B cell (primary cell): ENCODE results near the gene MAP2K3. TPM values are rescaled to one million over a fixed set of nuclear protein-coding genes. Genes with fewer than 3 reads are reported as not detected.

Experiments
- ATAC-seq: fragments of 200-7000 bp; cut with Tn5 transposase; one replicate; pipeline ENCODE4 v1.10.0; 2021; ENCODE audit warnings: low read depth, mild to moderate bottlenecking, moderate number of reproducible peaks, moderate library complexity
- CTCF ChIA-PET: fragments of 350-600 bp; sonication (Branson Sonifier 250); formaldehyde crosslinking; loops from one replicate; lab custom pipeline; 2021; ENCODE audit warnings: antibody characterized with exemption, inconsistent platforms; lab: Charles Lee
- POLR2A ChIA-PET: fragments of 350-600 bp; sonication (Branson Sonifier 250); formaldehyde crosslinking; loops from one replicate; lab custom pipeline; 2021; ENCODE audit warnings: antibody characterized with exemption; lab: Charles Lee
- DNase-seq: peaks from one replicate; pipeline ENCODE4 v3.0.0; 2013
- H2AFZ ChIP-seq: 2 replicates; pipeline ENCODE4 v1.6.1; 2012; ENCODE audit warnings: mild to moderate bottlenecking, low read depth, low read length; ENCODE audit not compliant: insufficient read depth, poor library complexity, severe bottlenecking
- H3K27ac ChIP-seq, 2 donors: 1 replicate in 1 of 2; 2 replicates in 1 of 2; pipeline ENCODE4 v1.5.1; 2012 to 2013; ENCODE audit warnings: low read length in 2 of 2, mild to moderate bottlenecking in 2 of 2, moderate library complexity in 1 of 2
- H3K27me3 ChIP-seq, 4 experiments: fragments of 200-600 bp in 1 of 4; sonication (generic) in 1 of 4; replicated peaks in 1 of 4; 1 replicate in 2 of 4; 2 replicates in 2 of 4; pipeline versions ENCODE4 v1.6.1 to v1.7.0; 2013 to 2016; ENCODE audit warnings: low read length in 3 of 4, mild to moderate bottlenecking in 2 of 4, mixed read lengths in 1 of 4, moderate library complexity in 1 of 4; ENCODE audit not compliant: insufficient read depth in 4 of 4, control insufficient read depth in 3 of 4; ENCODE audit errors: control extremely low read depth in 1 of 4
- H3K36me3 ChIP-seq, 2 experiments: replicated peaks in 1 of 2; 1 replicate in 1 of 2; 2 replicates in 1 of 2; pipeline versions ENCODE4 v1.6.1 to v1.7.1; 2013; ENCODE audit warnings: low read length in 1 of 2; ENCODE audit not compliant: insufficient read depth in 2 of 2, control insufficient read depth in 1 of 2; ENCODE audit errors: control extremely low read depth in 1 of 2, extremely low read depth in 1 of 2
- H3K4me1 ChIP-seq, 2 donors: fragments of 200-600 bp in 1 of 2; sonication (generic) in 1 of 2; 1 replicate in 1 of 2; 2 replicates in 1 of 2; pipeline versions ENCODE4 v1.5.1 to v1.6.1; 2013 to 2017; ENCODE audit warnings: low read length in 2 of 2; ENCODE audit not compliant: control insufficient read depth in 2 of 2, insufficient read depth in 2 of 2
- H3K4me2 ChIP-seq: replicated peaks from 2 replicates; pipeline ENCODE3; 2012; ENCODE audit warnings: mild to moderate bottlenecking, low read depth, low read length; ENCODE audit not compliant: poor library complexity, severe bottlenecking
- H3K4me3 ChIP-seq, 5 experiments: fragments of 200-600 bp in 1 of 5; sonication (generic) in 1 of 5; 1 replicate in 3 of 5; 2 replicates in 2 of 5; pipeline versions ENCODE4 v1.5.1 to v1.7.0; 2011 to 2016; ENCODE audit warnings: low read length in 4 of 5, mild to moderate bottlenecking in 4 of 5, low read depth in 2 of 5, control low read depth in 1 of 5, moderate library complexity in 1 of 5; ENCODE audit not compliant: insufficient read depth in 1 of 5; ENCODE audit errors: control extremely low read depth in 1 of 5, extremely low read depth in 1 of 5
- H3K79me2 ChIP-seq: fragments of 200-600 bp; sonication (generic); one replicate; pipeline ENCODE4 v1.6.0; 2016; ENCODE audit warnings: low read length; ENCODE audit not compliant: control insufficient read depth, insufficient read depth
- H3K9ac ChIP-seq: fragments of 200-600 bp; sonication (generic); 2 replicates; pipeline ENCODE4 v1.6.1; 2017; ENCODE audit warnings: mild to moderate bottlenecking, low read length, moderate library complexity
- H3K9me3 ChIP-seq, 3 donors: one replicate each; pipeline versions ENCODE4 v1.6.1 to v1.7.1; 2013; ENCODE audit warnings: low read length in 2 of 3; ENCODE audit not compliant: control insufficient read depth in 2 of 3, insufficient read depth in 1 of 3; ENCODE audit errors: control extremely low read depth in 1 of 3
- H4K20me1 ChIP-seq: 2 replicates; pipeline ENCODE4 v1.6.0; 2012; ENCODE audit warnings: mild to moderate bottlenecking, low read length; ENCODE audit not compliant: insufficient read depth, control insufficient read depth, poor library complexity, severe bottlenecking
- H3K27ac Mint-ChIP-seq: one replicate; pipeline ENCODE4 v1.8.0; 2021; ENCODE audit warnings: mixed read lengths
- H3K27me3 Mint-ChIP-seq: one replicate; pipeline ENCODE4 v1.8.0; 2021; ENCODE audit warnings: mixed read lengths
- H3K4me1 Mint-ChIP-seq: one replicate; pipeline ENCODE4 v1.8.0; 2021; ENCODE audit warnings: mixed read lengths
- H3K4me3 Mint-ChIP-seq: one replicate; pipeline ENCODE4 v1.8.0; 2021; ENCODE audit warnings: mixed read lengths
- H3K9me3 Mint-ChIP-seq: one replicate; pipeline ENCODE4 v1.8.0; 2022; ENCODE audit warnings: mixed read lengths; ENCODE audit not compliant: insufficient read depth
- CTCF ChIP-seq: fragments of 200-600 bp; IDR thresholded peaks from one replicate; pipeline ENCODE4 v1.8.0; 2022; ENCODE audit warnings: antibody characterized with exemption, mild to moderate bottlenecking
- EZH2 ChIP-seq: IDR thresholded peaks from 2 replicates; pipeline ENCODE4 v1.6.1; 2012; ENCODE audit warnings: borderline replicate concordance, low read depth, mild to moderate bottlenecking, moderate library complexity, low read length; ENCODE audit not compliant: insufficient read depth, poor library complexity, severe bottlenecking
- WGBS: methylation state at CpG from one replicate; pipeline ENCODE4 v1.1.5; 2013; ENCODE audit warnings: missing lambda C conversion rate; ENCODE audit not compliant: insufficient coverage; 5-methylcytosine and 5-hydroxymethylcytosine counted together
- intact Hi-C: fragments of 100-400 bp; cut with micrococcal nuclease; formaldehyde crosslinking; loops from one replicate; pipeline ENCODE4 v1.10.0; 2022
- polyA plus RNA-seq: library from polyadenylated mRNA; depleted of rRNA; stranded (reverse); fragments of >200 nt; gene quantifications from 2 replicates; pipeline ENCODE4 v1.2.3, GENCODE V29; 2012
- total RNA-seq, 2 donors: library from RNA; stranded (reverse); fragments of 120-200 nt in 1 of 2; gene quantifications; 1 replicate in 1 of 2; 2 replicates in 1 of 2; pipeline versions ENCODE4 v1.2.3 to v1.2.4, GENCODE V29; 2013 to 2022

MAP2K3 gene
- total and polyA plus RNA-seq, 2 donors (not counting 1 experiment from before 2014, with no cell fraction given), result 61.0 to 118 TPM

GRCh38 chr17:21245639-21246084 lies 38.8 kb upstream of the MAP2K3 start:
- ChIA-PET POLR2A (no interaction called here), CTCF (no interaction called here)
- Histone ChIP-seq H3K9me3 (peaks cover 0 to 2% (median 0%) of the 10 kb centered on the region in 3 donors), H3K9ac (no peak overlapping the region), H3K79me2 (no peaks in the 10 kb centered on the region), H3K36me3 (peaks cover 0 to 2% of the 10 kb centered on the region in 2 experiments), H3K27me3 (no peaks in the 10 kb centered on the region), H3K27ac (no peak overlapping the region), H2AFZ (peak overlapping the region; percentile 10), H3K4me3 (no peak overlapping the region), H3K4me2 (no peak overlapping the region), H4K20me1 (no peaks in the 10 kb centered on the region), H3K4me1 (peaks cover 0 to 3% of the 10 kb centered on the region in 2 donors)
- WGBS, result 43% methylated on average over 9 of the region's 9 CpGs
- H3K9me3 Mint-ChIP-seq, result no peaks in the 10 kb centered on the region
- no peak for DNase-seq
- no peak overlapping the region for H3K4me3 Mint-ChIP-seq
- H3K4me1 Mint-ChIP-seq, result peaks cover 8% of the 10 kb centered on the region
- TF ChIP-seq EZH2 (no peak), CTCF (no peak)
- H3K27ac Mint-ChIP-seq, result no peak overlapping the region
- ATAC-seq, result no peak
- H3K27me3 Mint-ChIP-seq, result no peaks in the 10 kb centered on the region
- intact Hi-C loops, result no loop called here

DNA sequence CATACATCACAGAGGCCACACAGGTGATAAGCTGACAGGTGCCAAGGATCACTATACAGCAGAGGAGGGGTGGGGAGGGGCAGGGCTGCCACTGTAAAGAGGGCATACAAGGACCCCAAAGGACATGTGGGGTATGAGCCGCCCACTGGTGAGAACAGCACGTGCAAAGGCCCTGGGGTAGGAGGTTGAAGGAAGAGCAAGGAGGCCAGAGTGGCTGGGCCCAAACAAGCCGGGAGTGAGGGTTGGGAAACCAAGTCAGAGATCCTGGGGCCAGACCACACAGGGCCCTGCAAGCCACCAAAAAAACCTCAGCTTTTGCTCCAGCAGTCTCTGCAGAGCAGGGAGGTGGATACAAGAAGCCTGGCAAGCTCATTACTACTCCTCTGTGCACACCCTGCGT lies 37.8 kb upstream of the MAP2K3 start:
- CTCF ChIA-PET, result no interaction called here
- DNase-seq (no peak), ATAC-seq (no peak)
- H3K9ac ChIP-seq, result no peak overlapping the region
- peaks cover 0 to 2% (median 0%) of the 10 kb centered on the region in 3 donors for H3K9me3 ChIP-seq
- peaks cover 0 to 2% of the 10 kb centered on the region in 2 experiments for H3K36me3 ChIP-seq
- 91% methylated on average over 4 of the region's 4 CpGs for WGBS
- H3K79me2 ChIP-seq, result no peaks in the 10 kb centered on the region
- no peaks in the 10 kb centered on the region for H3K27me3 ChIP-seq
- POLR2A ChIA-PET, result no interaction called here
- TF ChIP-seq EZH2 (no peak), CTCF (no peak)
- Mint-ChIP-seq H3K9me3 (no peaks in the 10 kb centered on the region), H3K4me1 (peaks cover 10% of the 10 kb centered on the region), H3K4me3 (no peak overlapping the region), H3K27ac (no peak overlapping the region), H3K27me3 (no peaks in the 10 kb centered on the region)
- no peak overlapping the region for H3K4me2 ChIP-seq
- H3K4me3 ChIP-seq, result no peak overlapping the region
- H4K20me1 ChIP-seq, result no peaks in the 10 kb centered on the region
- no peak overlapping the region for H3K27ac ChIP-seq
- peaks cover 0 to 10% of the 10 kb centered on the region in 2 donors for H3K4me1 ChIP-seq
- intact Hi-C loops, result no loop called here
- no peak overlapping the region for H2AFZ ChIP-seq
